ENCODE results near the gene OSBPL5. TPM values are rescaled to one million over a fixed set of nuclear protein-coding genes. Genes with fewer than 3 reads are reported as not detected.

The OSBPL5 gene
- total and polyA plus RNA-seq, 10 donors = 5.1 to 91.2 (median 51.0) TPM

- Histone ChIP-seq H3K4me1 (no peaks in the 10 kb centered on the region), H3K27me3 (replicated peaks in 1 of 7) (peaks cover 0 to 15% (median 0%) of the 10 kb centered on the region in 7 donors), H3K9me3 (no peaks in the 10 kb centered on the region), H3K27ac (no peak overlapping the region), H3K4me3 (no peak overlapping the region), H3K36me3 (no peaks in the 10 kb centered on the region)
- intact Hi-C loops (cut with DNase I; ENCODE audit: low total_unique reads) = no loop called here
- DNase-seq = no peak
- TF ChIP-seq POLR2A (IDR thresholded peaks at IDR 0.05) = no peak
- TF ChIP-seq POLR2AphosphoS5 (IDR thresholded peaks at IDR 0.05) = no peak
- TF ChIP-seq CTCF (IDR thresholded peaks at IDR 0.05 in 8 of 11, conservative IDR thresholded peaks at IDR 0.05 in 3 of 11) = no peak
- WGBS, 5 donors = 80 to 89% (median 88%) methylated on average over 13 of the region's 13 CpGs
Observed at GRCh38 chr11:3080733-3081385, 84.3 kb downstream of the OSBPL5 start.

GRCh38 chr11:3080104-3080503 lies 85.0 kb downstream of the OSBPL5 start:
- WGBS, 5 donors = 83 to 94% (median 90%) methylated on average over 1 of the region's 1 CpG
- Histone ChIP-seq H3K9me3 (no peaks in the 10 kb centered on the region), H3K4me1 (no peaks in the 10 kb centered on the region), H3K27me3 (replicated peaks in 1 of 7) (peaks cover 0 to 15% (median 0%) of the 10 kb centered on the region in 7 donors), H3K4me3 (no peak overlapping the region), H3K27ac (no peak overlapping the region), H3K36me3 (no peaks in the 10 kb centered on the region)
- TF ChIP-seq POLR2A (IDR thresholded peaks at IDR 0.05) (no peak), POLR2AphosphoS5 (IDR thresholded peaks at IDR 0.05) (no peak), CTCF (IDR thresholded peaks at IDR 0.05 in 8 of 11, conservative IDR thresholded peaks at IDR 0.05 in 3 of 11) (no peak)
- intact Hi-C loops (cut with DNase I; ENCODE audit: low total_unique reads) = no loop called here
- no peak for DNase-seq

- no peak overlapping the region for H3K4me3 ChIP-seq
- 82 to 89% (median 84%) methylated on average over 16 of the region's 16 CpGs for WGBS, 5 donors
- peaks cover 0 to 9% (median 0%) of the 10 kb centered on the region in 7 donors for H3K27me3 ChIP-seq (replicated peaks in 1 of 7)
- intact Hi-C loops (cut with DNase I; ENCODE audit: low total_unique reads) = loop anchor here (10.0 kb wide), 1 partner anchor 103 kb away; no protein-coding TSS in a partner anchor
- no peaks in the 10 kb centered on the region for H3K4me1 ChIP-seq
- H3K36me3 ChIP-seq = no peaks in the 10 kb centered on the region
- no peak overlapping the region for H3K27ac ChIP-seq
- no peak for TF ChIP-seq POLR2AphosphoS5 (IDR thresholded peaks at IDR 0.05)
- TF ChIP-seq POLR2A (IDR thresholded peaks at IDR 0.05) = no peak
- TF ChIP-seq CTCF (IDR thresholded peaks at IDR 0.05 in 8 of 11, conservative IDR thresholded peaks at IDR 0.05 in 3 of 11) = no peak
- no peaks in the 10 kb centered on the region for H3K9me3 ChIP-seq
- DNase-seq = no peak
Observed at GRCh38 chr11:3077846-3078440, 87.2 kb downstream of the OSBPL5 start.

GRCh38 chr11:3077189-3077836 lies 87.8 kb downstream of the OSBPL5 start:
- DNase-seq = no peak
- H3K9me3 ChIP-seq = no peaks in the 10 kb centered on the region
- peaks cover 0 to 9% (median 0%) of the 10 kb centered on the region in 7 donors for H3K27me3 ChIP-seq (replicated peaks in 1 of 7)
- WGBS, 5 donors = 82 to 86% (median 86%) methylated on average over 8 to 11 of the region's 11 CpGs
- TF ChIP-seq POLR2A (IDR thresholded peaks at IDR 0.05) (no peak), CTCF (IDR thresholded peaks at IDR 0.05 in 8 of 11, conservative IDR thresholded peaks at IDR 0.05 in 3 of 11) (no peak), POLR2AphosphoS5 (IDR thresholded peaks at IDR 0.05) (no peak)
- intact Hi-C loops (cut with DNase I; ENCODE audit: low total_unique reads) = loop anchor here (10.0 kb wide), 1 partner anchor 103 kb away; no protein-coding TSS in a partner anchor
- H3K36me3 ChIP-seq = no peaks in the 10 kb centered on the region
- no peak overlapping the region for H3K27ac ChIP-seq
- H3K4me1 ChIP-seq = no peaks in the 10 kb centered on the region
- H3K4me3 ChIP-seq = no peak overlapping the region
